Placental epithelial cell (primary cell): ENCODE data around the gene VGF. TPM values are rescaled to one million over a fixed set of nuclear protein-coding genes. Genes with fewer than 3 reads are reported as not detected.

Experiments
- small RNA-seq: library from RNA; depleted of rRNA; stranded (forward); fragments of <200 nt; gene quantifications from one replicate; pipeline ENCODE3, GENCODE V24; 2012
- total RNA-seq: library from RNA; depleted of rRNA; stranded (reverse); fragments of >200 nt; gene quantifications from 2 replicates; pipeline ENCODE4 v1.2.3, GENCODE V29; 2012

The VGF gene
- total RNA-seq = 0.39 and 0.76 TPM in 2 replicates

GRCh38 chr7:101165075-101165957 lies at the start of gene VGF:
Gene VGF (minus strand): TSS chr7:101165569. CDS start chr7:101164843, 726 bp downstream.

GRCh38 chr7:101200862-101201599 lies 35.7 kb upstream of the VGF start, which contains the start of gene MOGAT3:
Gene MOGAT3 (minus strand): TSS chr7:101201036. CDS start chr7:101200854, 182 bp downstream.

GRCh38 chr7:101180130-101180755 lies 14.9 kb upstream of the VGF start, which contains the start of gene NAT16:
Gene NAT16 (minus strand): TSS chr7:101180293. CDS start chr7:101174807, 5,486 bp downstream.

GRCh38 chr7:101153969-101154692 lies 11.2 kb downstream of the VGF start, which contains the start of gene AP1S1:
Gene AP1S1 (plus strand): TSS chr7:101154476. CDS start chr7:101154515, 39 bp downstream.

DNA sequence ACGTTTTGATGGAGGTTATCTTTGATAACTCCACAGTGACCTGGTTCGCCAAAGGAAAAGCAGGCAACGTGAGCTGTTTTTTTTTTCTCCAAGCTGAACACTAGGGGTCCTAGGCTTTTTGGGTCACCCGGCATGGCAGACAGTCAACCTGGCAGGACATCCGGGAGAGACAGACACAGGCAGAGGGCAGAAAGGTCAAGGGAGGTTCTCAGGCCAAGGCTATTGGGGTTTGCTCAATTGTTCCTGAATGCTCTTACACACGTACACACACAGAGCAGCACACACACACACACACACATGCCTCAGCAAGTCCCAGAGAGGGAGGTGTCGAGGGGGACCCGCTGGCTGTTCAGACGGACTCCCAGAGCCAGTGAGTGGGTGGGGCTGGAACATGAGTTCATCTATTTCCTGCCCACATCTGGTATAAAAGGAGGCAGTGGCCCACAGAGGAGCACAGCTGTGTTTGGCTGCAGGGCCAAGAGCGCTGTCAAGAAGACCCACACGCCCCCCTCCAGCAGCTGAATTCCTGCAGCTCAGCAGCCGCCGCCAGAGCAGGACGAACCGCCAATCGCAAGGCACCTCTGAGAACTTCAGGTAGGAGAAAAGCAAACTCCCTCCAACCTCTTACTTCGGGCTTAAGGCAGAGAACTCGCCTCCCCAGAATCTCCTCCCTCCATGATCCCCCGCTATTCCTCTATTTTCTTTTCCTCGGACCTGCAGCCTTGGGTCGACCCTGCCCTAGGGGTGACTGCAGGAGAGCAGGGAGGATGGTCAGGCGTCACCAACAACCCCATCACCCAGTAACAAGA lies 38.5 kb downstream of the VGF start, which contains the start of gene SERPINE1:
Gene SERPINE1 (plus strand): TSS at position 454 of the 809 bp plus-strand sequence. CDS start 1,290 bp downstream, outside the sequence.

Small RNAs within 50 kb of the gene (small RNA-seq; reads per million reads assigned to genes)
- 0.12 reads per million for gene MIR4653

Other genes starting within 250 kb of the VGF start
- under 0.01 TPM in 1 of 2 replicates, not detected in the other for gene MUC3A, start 216.0 kb downstream of the VGF start, total RNA-seq
- gene MUC12, start 196.0 kb downstream of the VGF start, total RNA-seq = under 0.01 and 0.98 TPM in 2 replicates
- gene MUC17, start 145.5 kb downstream of the VGF start, total RNA-seq = not detected in 2 replicates
- 19.6 and 28.6 TPM in 2 replicates for gene TRIM56, start 80.1 kb downstream of the VGF start, total RNA-seq
- 183 and 2,094 TPM in 2 replicates for gene SERPINE1, start 38.5 kb downstream of the VGF start, total RNA-seq
- gene AP1S1, start 11.1 kb downstream of the VGF start, total RNA-seq = 146 and 265 TPM in 2 replicates
- not detected in 2 replicates for gene NAT16, start 14.7 kb upstream of the VGF start, total RNA-seq
- not detected in 2 replicates for gene MOGAT3, start 35.5 kb upstream of the VGF start, total RNA-seq
- 39.3 and 72.7 TPM in 2 replicates for gene PLOD3, start 52.0 kb upstream of the VGF start, total RNA-seq
- 70.3 and 84.2 TPM in 2 replicates for gene ZNHIT1, start 52.6 kb upstream of the VGF start, total RNA-seq
- 4.9 and 5.1 TPM in 2 replicates for gene CLDN15, start 72.2 kb upstream of the VGF start, total RNA-seq
- 130 and 179 TPM in 2 replicates for gene FIS1, start 79.5 kb upstream of the VGF start, total RNA-seq
- gene IFT22, start 156.2 kb upstream of the VGF start, total RNA-seq = 20.9 and 36.1 TPM in 2 replicates
- gene COL26A1, start 197.3 kb upstream of the VGF start, total RNA-seq = not detected in 2 replicates